Measurements from ENCODE around the gene SLC29A3. TPM values are rescaled to one million over a fixed set of nuclear protein-coding genes. Genes with fewer than 3 reads are reported as not detected.

Gene SLC29A3
- total RNA-seq, 2 donors from 2014 or later: 1.8 to 2.9 TPM

GRCh38 chr10:71321386-71321785, 2.3 kb downstream of the SLC29A3 start:
- H3K4me1 ChIP-seq: peaks cover 0 to 11% of the 10 kb centered on the region in 2 donors
- TF ChIP-seq CTCF (IDR thresholded peaks at IDR 0.05): no peak
- H3K36me3 ChIP-seq: no peaks in the 10 kb centered on the region
- DNase-seq (ENCODE audit: low spot score): no peak
- H3K27me3 ChIP-seq: no peaks in the 10 kb centered on the region
- no peaks in the 10 kb centered on the region for H3K9me3 ChIP-seq
- H3K27ac ChIP-seq: no peak overlapping the region
- no peak overlapping the region for H3K4me3 ChIP-seq

GRCh38 chr10:71323407-71323806, 4.3 kb downstream of the SLC29A3 start:
- Histone ChIP-seq H3K27me3 (no peaks in the 10 kb centered on the region), H3K9me3 (no peaks in the 10 kb centered on the region), H3K27ac (no peak overlapping the region), H3K36me3 (no peaks in the 10 kb centered on the region), H3K4me1 (peaks cover 0 to 11% of the 10 kb centered on the region in 2 donors), H3K4me3 (no peak overlapping the region)
- no peak for TF ChIP-seq CTCF (IDR thresholded peaks at IDR 0.05)
- DNase-seq (ENCODE audit: low spot score): no peak

GRCh38 chr10:71324743-71325142, 5.7 kb downstream of the SLC29A3 start:
- no peak for TF ChIP-seq CTCF (IDR thresholded peaks at IDR 0.05)
- Histone ChIP-seq H3K27ac (no peak overlapping the region), H3K4me3 (no peak overlapping the region), H3K9me3 (no peaks in the 10 kb centered on the region), H3K27me3 (no peaks in the 10 kb centered on the region), H3K4me1 (peaks cover 0 to 4% of the 10 kb centered on the region in 2 donors), H3K36me3 (no peaks in the 10 kb centered on the region)
- no peak for DNase-seq (ENCODE audit: low spot score)

- Histone ChIP-seq H3K27me3 (no peaks in the 10 kb centered on the region), H3K9me3 (no peaks in the 10 kb centered on the region), H3K36me3 (no peaks in the 10 kb centered on the region), H3K27ac (no peak overlapping the region), H3K4me3 (no peak overlapping the region), H3K4me1 (no peaks in the 10 kb centered on the region)
- TF ChIP-seq CTCF (IDR thresholded peaks at IDR 0.05): no peak
- DNase-seq (ENCODE audit: low spot score): no peak
Observed at GRCh38 chr10:71325267-71325666, 6.2 kb downstream of the SLC29A3 start.

GRCh38 chr10:71326464-71326881, 7.4 kb downstream of the SLC29A3 start:
- no peak for DNase-seq (ENCODE audit: low spot score)
- H3K4me1 ChIP-seq: no peaks in the 10 kb centered on the region
- H3K4me3 ChIP-seq: no peak overlapping the region
- TF ChIP-seq CTCF (IDR thresholded peaks at IDR 0.05): no peak
- no peaks in the 10 kb centered on the region for H3K27me3 ChIP-seq
- H3K27ac ChIP-seq: no peak overlapping the region
- H3K9me3 ChIP-seq: no peaks in the 10 kb centered on the region
- H3K36me3 ChIP-seq: no peaks in the 10 kb centered on the region

GRCh38 chr10:71330789-71331404, 11.8 kb downstream of the SLC29A3 start:
- no peaks in the 10 kb centered on the region for H3K27me3 ChIP-seq
- no peak overlapping the region for H3K4me3 ChIP-seq
- no peak for TF ChIP-seq CTCF (IDR thresholded peaks at IDR 0.05)
- DNase-seq (ENCODE audit: low spot score): no peak
- no peaks in the 10 kb centered on the region for H3K4me1 ChIP-seq
- H3K27ac ChIP-seq: no peak overlapping the region
- no peaks in the 10 kb centered on the region for H3K36me3 ChIP-seq
- H3K9me3 ChIP-seq: no peaks in the 10 kb centered on the region
